GM19455 (cell line): Measurements from ENCODE around the gene PUS7.
"Not testable (repeated sequence)": the region's sequence is repeated elsewhere in the genome, so short reads cannot be mapped to it uniquely, and the experiment has no call there.

Source experiments
- ATAC-seq: cut with Tn5 transposase; IDR thresholded peaks from one replicate; pipeline ENCODE4 v1.9.1; 2021; ENCODE audit not compliant: unreplicated experiment

Gene PUS7

DNA sequence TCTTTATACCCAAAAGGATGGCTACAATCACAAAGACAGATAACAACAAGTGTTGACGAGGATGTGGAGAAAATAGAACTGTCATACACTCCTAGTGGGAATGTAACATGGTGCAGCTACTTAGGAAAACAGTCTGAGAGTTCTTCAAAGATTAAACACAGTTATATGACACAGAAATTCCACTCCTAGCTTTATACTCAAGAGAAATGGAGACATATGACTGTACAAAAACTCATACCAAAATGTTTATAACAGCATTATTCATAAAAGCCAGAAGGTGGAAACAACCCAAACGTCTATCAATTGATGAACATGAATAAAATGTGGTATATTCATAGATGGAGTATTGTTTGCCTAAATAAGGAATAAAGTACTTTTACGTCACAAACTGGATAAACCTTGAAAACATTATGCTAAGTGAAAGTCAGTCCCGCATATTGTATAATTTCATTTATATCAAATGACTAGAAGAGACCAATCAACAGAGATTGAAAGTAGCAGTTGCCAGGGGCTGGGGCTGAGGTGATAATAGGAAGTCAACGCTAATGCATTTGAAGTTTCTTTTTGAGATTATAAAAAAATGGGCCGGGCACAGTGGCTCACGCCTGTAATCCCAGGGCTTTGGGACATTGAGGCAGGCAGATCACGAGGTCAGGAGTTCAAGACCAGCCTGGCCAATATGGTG, 71.8 kb downstream of the PUS7 start:
- no peak for ATAC-seq

GRCh38 chr7:105448181-105448580, 73.9 kb downstream of the PUS7 start:
- peak; percentile 69 for ATAC-seq

- no peak for ATAC-seq
Observed at GRCh38 chr7:105444342-105444987, 77.6 kb downstream of the PUS7 start.

DNA sequence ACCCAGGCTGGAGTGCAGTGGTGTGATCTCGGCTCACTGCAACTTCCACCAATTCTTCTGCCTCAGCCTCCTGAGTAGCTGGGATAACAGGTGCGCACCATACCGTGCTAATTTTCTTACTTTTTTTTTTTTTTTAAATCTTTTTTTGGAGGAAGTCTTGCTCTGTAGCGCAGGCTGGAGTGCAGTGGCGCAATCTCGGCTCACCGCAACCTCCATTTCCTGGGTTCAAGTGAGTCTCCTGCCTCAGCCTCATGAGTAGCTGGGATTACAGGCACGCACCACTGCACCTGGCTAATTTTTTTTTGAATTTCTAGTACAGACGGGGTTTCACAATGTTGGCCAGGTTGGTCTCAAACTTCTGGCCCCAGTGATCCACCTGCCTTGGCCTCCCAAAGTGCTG, 79.9 kb downstream of the PUS7 start:
- not testable (repeated sequence) for ATAC-seq

DNA sequence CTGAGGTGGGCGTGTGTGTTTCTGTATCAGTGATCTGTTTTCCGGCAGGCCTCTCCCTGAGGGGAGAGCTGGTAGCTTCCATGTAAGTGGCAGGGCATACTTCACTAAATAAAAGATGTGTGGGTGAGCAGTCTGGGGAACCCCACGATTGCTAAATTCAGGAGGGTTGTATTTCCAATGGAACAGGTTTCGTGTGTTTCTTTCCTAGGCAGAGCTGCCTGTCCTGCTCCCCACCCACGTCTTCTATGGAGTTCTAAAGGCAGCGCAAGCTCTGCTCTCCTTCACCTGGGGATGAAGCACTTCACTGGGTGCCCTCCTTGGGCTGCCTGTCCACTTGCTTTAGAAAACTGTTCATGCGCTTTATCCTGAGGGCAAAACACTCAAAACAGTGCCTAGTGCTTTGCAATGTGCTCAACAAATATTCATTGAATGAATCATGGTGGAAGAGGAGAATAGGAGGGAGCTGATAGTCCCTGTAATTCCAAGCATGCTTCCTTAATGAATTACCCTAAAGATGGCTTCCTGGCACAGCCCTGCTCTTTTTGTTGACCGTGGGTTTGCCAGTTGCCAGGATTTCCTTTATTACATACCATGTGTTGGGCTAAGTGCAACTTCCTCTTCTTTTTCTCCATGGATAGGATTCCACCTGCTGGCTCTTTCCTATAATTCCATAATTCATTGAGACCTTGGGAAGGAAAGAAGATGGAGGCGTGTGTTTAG, 82.7 kb downstream of the PUS7 start:
- no peak for ATAC-seq

DNA sequence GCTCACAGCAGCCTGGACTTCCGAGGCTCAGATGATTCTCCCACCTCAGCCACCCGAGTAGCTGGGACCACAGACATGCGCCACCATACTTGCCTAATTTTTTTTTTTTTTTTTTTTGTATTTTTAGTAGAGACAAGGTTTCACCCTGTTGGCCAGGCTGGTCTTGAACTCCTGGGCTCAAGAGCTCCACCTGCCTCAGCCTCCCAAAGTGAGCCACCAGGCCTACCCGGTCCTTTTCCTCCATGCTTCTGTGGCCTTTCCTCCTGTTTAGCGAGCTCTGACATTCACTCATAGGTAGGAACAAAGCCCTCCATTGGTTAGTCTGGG, 83.3 kb downstream of the PUS7 start:
- no peak for ATAC-seq

- ATAC-seq: no peak
Observed at GRCh38 chr7:105438254-105438653, 83.8 kb downstream of the PUS7 start.

DNA sequence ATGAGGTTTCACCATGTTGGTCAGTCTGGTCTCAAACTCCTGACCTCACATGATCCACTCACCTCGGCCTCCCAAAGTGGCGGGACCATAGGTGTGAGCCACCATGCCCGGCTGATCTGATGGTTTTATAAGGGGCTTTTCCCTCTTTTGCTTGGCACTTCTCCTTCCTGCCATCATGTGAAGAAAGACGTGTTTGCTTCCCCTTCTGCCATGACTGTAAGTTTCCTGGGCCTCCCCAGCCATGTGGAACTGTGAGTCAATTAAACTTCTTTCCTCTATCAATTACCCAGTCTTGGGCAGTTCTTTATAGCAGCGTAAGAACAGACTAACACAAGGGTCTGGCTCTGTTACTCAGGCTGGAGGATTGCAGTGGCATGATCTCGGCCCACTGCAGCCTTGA, 84.7 kb downstream of the PUS7 start:
- ATAC-seq: not testable (repeated sequence)

DNA sequence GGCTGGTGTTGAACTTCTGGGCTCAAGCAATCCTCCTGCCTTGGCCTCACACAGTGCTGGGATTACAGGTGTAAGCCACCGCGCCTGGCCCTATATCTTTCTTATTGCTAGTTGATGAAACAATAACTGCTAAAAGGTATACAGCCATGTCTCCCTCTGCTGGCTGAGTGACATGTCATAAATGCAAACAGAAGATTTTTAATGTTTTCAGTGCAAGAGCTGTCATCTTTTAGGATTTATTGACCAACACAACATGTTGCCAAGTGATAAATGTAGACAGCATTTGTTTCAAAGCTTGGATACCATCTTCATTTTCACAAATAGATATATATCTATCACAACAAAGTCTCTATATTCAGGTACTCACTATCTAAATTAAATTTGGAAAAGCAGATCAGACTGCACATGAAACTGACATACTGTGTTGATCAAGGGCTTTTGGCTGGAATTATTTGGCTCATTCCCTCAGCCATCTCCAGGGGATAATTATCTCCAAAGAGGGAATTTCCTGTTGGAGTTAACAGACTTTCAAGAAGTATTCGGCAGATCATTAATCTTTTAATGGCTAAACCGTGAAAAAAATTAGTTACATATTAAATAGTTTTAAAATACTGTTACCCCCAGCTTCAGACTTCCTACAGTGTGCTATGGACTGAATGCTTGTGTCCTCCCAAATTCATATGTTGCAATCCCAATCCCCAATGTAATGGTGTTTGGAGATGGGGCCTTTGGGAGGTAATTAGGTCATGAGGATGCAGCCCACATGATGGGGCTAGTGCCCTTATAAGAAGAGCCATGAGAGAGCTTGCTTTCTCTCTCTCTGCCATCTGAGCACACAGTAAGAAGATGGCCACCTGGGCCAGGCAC, 92.1 kb downstream of the PUS7 start:
- ATAC-seq: no peak

DNA sequence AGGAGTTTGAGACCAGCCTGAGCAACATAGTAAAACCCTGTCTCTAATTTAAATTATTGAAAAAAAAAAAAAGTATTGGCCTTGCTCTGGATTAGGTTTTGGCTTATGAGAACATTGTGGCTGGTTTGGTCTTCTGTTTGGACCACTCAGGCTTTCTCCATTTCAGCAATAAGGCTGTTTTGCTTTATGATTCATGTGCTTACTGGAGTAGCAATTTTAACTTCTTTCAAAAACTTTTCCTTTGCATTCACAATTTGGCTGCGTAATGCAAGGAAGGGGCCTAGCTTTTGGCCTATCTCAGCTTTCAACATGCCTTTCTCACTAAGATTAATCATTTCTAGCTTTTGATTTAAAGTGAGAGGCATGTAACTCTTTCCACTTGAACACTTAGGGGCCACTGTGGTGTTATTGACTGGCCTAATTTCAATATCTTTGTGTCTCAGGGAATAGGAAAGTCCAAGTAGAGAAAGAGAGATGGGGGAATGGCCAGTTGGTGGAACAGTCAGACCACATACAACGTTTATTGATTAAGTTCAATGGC, 95.4 kb downstream of the PUS7 start:
- no peak for ATAC-seq

DNA sequence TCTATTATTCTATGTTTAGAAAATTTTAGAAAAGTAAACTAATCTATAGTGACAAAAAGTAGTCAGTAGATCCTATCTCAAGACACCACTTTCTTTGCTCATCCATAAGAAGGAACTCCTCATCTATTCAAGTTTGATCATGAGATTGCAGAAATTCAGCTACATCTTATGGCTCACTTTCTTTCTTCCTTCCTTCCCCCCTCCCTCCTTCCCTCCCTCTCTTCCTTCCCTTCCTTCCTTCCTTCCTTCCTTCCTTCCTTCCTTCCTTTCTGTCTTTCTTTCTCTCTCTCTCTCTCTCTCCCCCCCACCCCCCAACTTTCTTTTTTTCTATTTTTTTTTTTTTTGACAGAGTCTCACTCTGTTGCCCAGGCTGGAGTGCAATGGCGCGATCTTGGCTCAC, 98.1 kb downstream of the PUS7 start:
- ATAC-seq: no peak

- no peak for ATAC-seq
Observed at GRCh38 chr7:105413887-105414437, 108.1 kb downstream of the PUS7 start.

GRCh38 chr7:105410774-105411173, 111.3 kb downstream of the PUS7 start:
- not testable (repeated sequence) for ATAC-seq

DNA sequence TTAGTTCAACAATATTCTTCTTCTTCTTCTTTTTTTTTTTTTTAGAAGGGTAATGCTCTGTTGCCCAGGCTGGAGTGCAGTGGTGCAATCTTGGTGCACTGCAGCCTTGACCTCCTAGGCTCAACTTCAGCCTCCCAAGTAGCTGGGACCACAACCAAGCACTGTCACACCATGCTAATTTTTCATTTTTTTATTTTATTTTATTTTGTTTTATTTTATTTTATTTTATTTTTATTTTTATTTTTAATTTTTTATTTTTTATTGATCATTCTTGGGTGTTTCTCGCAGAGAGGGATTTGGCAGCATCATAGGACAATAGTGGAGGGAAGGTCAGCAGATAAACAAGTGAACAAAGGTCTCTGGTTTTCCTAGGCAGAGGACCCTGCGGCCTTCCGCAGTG, 112.3 kb downstream of the PUS7 start:
- ATAC-seq: not testable (repeated sequence)

DNA sequence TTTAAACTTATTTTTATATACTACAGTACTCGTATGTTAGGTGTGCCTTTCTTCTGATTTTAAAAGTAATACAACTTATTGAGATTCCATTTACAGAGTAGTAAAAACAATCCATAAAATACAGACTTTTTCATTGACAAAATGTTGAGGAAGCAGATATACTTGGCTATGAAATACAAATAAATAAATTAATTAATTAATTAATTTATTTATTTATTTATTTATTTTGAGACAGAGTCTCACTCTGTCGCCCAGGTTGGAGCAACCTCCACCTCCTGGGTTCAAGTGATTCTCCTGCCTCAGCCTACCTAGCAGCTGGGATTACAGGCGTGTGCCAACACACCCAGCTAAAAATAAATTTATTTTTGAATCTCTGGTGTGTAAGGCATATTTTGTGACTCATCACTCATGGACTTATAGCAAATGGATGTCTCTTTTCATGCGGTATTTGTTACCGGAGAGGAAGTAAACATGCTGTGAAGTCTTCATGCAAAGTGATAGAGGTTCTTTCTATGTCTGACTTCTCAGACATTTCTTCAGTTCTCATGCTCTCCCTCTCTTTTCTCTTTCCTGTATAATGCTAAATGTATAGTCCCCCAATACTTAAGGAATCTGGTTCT, 113.2 kb downstream of the PUS7 start:
- no peak for ATAC-seq
